NCI-H345 (cell line): ENCODE results near the gene RGR.
A peak's percentile ranks its signal among the peaks of the same experiment; 100 is the strongest.
"Not testable (repeated sequence)": the region's sequence is repeated elsewhere in the genome, so short reads cannot be mapped to it uniquely, and the experiment has no call there.

ENCODE experiments used
- DNase-seq: peaks from one replicate; lab custom pipeline; 2025; lab: John Stamatoyannopoulos, UW

Gene RGR

DNA sequence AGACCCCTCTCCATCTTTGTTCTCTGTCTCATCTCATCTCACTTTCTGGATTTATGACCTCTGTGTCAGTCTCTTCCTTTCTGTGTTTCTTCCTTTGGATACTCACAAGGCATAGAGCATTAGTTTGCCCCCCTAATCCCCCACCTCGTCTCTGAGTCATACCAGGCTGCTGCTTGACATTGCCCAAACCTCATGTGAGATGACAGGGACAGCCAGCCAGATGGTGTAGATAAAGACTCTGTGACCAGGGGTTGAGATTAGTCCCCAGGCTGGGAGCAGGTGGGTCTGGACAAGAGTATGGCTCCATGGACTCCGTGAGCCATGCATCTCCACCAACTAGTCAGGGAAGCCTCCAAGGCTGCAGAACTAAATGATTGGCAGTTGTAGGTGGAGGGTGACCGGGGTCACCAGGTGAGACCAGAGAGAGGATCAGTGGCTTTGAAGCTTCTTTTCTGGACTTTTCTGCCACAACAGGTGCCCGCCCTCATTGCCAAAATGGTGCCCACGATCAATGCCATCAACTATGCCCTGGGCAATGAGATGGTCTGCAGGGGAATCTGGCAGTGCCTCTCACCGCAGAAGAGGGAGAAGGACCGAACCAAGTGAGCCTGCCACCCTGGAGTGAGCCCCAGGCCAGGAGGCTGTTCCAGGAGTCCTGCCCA is 13.3 kb downstream of the RGR start:
- no peak for DNase-seq

- DNase-seq, result no peak
Measured at GRCh38 chr10:84261236-84261915, 16.5 kb downstream of the RGR start.

- DNase-seq, result no peak
Measured at GRCh38 chr10:84262190-84262956, 17.5 kb downstream of the RGR start.

DNA sequence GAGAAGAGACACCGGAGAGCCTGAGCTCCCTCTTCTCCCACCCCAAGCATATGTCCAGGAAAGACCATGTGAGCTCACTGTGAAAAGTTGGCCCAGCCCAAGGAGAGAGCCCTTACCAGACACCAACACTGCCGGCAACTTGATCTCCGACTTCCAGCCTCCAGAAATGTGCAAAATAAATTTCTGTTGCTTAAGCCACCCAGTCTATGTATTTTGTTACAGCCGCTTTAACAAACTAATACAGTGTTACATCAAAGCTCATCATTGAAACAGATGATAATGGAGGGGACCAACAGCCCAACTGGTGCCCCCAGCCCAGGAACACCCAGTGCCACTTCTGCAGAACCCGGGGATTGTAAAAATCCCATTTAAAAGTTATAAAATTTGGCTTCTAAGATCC is 18.9 kb downstream of the RGR start:
- DNase-seq, result no peak

GRCh38 chr10:84264611-84265141 is 19.8 kb downstream of the RGR start:
- DNase-seq, result peak; percentile 67

DNA sequence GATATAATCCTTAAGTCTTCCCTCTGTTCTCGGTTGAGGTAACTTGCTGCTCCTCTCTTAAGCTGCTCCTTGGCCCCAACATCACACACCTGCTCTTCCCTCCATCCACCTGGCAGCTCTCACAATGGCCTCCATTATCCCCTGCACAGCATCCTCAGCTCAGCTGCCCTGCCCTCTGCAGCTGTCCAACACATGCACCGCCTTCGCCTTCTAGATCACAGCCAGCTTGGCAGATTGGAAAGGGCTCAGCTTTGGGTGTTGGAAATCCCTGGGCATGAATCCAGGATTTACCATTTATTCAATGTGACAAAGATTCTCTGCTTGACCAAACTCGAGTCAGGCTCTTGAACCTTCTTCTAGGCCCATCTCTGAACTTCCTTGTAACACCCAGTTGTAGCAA is 20.6 kb downstream of the RGR start:
- DNase-seq, result peak; percentile 50

DNA sequence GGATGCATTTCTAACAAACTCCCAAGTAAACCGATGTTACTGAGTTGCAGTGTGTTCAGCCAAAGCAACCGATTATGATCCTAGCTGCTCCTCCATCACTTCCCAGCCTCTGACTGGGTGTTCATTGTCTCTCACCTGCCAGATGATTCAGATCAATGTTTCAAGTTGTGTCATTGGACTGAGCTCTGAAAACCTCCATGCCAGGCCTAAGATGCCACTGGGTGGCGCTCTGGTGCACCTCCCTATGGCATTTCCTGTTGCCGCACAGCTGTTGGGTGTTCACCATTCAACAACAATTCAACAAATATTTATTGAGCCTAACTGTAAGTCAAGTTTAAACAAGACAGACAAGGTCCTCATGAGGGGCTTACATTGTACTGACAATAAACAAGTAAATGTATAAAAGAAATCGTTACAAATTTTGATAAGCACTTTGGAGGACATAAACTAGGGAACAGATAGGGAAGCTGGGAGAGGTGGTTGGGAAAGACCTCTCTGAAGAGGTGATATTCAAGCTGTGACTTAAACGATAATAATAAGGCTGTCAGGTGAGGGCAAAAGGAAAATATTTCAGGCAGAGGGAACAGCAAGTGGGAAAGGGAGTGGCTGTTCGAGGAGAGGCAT is 22.8 kb downstream of the RGR start:
- peak; percentile 42 for DNase-seq

DNA sequence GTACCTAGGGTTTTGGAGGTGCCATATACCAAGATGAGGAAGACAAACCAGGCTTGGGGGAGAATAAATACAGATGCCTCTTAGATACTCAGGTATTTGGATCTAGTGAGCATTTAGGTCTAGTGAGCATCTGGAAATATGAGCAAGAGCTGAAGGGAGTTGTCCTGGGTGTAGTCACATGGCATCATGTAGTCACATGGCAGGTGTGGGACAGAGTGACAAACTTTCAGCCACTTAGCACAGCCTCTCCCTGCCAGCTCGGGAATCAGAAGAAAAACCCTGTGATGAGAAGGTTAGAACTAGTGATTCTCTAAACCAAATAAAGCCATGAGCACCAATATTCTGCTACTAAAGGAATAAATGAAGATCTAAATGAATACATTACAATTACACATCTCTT is 24.3 kb downstream of the RGR start:
- DNase-seq, result no peak

DNA sequence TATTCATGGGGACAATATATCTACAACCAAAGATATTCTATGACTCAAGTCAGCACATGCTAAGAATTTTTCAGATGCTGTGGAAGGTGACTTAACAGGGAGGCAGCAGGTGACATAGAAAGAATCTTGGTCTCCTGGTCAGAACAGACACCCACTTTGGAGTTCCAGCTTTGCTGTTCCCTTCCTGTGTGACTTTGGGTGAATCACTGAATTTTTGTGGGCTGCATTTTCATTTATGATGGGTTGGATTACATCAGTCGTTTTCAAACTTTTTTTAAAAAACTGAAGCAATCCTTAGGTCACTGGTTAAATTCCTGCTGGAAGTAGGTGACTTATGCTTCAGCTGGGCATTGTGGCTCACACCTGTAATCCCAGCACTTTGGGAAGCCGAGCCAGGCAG is 24.9 kb downstream of the RGR start:
- DNase-seq, result no peak

DNA sequence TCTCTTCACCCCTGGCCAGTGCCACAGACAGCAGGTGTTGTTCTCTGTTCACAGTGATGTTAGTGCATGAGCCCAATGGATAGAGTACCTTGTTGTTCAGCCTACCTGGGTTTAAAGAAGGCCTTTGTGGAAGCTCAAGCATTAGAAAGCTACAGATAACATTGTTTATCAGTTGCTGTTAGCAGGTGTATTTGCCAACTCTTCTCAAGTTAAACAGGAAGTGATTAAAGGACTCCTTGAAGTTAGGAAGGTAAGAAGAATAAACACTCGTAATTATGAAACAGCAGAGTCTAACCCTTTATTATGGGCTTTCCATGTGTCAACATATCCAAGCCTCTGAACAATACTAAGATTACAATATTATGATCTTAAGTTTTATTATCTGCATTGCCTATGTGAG is 25.9 kb downstream of the RGR start:
- DNase-seq, result peak; percentile 65

DNA sequence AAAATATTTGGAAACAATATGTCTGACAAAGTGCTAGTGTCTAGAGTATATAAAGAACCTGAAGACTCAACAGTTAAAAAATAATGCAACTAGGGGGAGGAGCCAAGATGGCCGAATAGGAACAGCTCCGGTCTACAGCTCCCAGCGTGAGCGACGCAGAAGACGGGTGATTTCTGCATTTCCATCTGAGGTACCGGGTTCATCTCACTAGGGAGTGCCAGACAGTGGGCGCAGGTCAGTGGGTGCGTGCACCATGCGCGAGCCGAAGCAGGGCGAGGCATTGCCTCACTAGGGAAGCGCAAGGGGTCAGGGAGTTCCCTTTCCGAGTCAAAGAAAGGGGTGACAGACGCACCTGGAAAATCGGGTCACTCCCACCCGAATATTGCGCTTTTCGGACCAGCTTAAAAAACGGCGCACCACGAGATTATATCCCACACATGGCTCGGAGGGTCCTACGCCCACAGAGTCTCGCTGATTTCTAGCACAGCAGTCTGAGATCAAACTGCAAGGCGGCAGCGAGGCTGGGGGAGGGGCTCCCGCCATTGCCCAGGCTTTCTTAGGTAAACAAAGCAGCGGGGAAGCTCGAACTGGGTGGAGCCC is 35.1 kb downstream of the RGR start:
- DNase-seq, result not testable (repeated sequence)

GRCh38 chr10:84286695-84287094 is 41.8 kb downstream of the RGR start:
- DNase-seq, result no peak

GRCh38 chr10:84288151-84288550 is 43.3 kb downstream of the RGR start:
- DNase-seq, result no peak

DNA sequence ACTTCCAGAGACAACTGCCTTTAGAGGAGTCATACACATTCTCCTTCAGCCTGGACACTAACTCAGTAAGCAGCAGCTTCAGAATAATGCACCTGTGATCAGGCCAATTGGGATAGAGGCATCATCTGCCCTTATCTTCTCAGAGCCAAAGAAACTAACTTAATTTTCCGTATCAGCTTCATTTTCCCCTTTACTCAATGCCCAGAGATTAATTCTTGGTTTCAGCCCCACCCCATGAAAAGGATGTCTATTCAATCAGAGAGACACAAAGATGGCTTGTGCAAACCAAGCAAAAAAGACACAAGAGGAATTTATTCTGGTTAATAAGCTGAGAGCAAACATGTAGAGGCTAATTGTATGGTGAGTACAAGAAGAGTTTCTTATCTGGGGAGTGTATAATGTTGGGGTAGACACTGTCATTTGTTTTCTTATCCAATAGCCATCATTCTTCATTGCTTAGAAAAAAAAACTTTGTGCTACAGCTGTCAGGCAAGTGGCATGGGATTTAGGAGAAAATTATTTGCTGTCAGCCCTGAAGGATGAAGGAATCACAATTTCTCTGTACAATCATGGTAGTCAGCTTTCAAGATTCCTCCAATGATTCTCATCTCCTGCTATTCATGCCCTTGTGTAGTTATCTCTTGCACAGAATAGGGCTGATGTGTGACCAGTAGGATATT is 44.8 kb downstream of the RGR start:
- no peak for DNase-seq

DNA sequence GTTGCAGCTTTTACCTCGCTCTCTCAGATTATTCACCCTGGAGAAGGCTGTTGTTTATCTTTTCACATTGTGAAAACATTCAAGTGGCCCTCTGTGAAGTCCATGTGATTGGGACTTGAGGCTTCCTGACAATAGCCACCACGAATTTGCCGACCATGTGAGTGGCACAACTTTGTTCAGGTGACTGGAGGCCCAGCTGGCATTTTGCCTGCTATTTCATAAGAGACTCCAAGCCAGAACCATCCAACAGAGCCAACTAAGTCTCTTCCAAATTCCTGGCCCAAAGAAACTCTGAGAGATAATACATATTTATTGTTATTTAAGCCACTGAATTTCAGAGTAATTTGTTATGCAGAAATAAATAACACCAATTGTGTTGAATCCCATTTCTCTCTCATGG is 45.4 kb downstream of the RGR start:
- peak; percentile 78 for DNase-seq

- DNase-seq, result no peak
Measured at GRCh38 chr10:84291384-84291783, 46.5 kb downstream of the RGR start.

DNA sequence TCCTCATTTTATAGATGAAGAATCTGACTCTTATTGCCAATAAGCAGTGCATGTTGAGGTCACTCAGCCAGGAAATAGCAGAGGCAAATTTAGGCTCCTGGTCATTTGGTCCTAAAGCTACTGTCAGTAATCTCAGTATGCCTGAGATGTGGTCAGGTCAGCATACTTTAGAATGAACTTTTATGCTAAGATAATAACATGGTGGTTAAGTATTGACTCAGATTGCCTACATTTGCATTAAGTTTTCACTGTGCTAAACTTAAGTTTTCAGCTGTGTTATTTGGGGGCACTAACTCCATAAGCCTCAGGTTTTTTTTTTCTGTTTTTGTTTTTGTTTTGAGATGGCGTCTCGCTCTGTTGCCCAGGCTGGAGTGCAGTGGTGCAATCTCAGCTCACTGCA is 47.6 kb downstream of the RGR start:
- DNase-seq, result no peak

DNA sequence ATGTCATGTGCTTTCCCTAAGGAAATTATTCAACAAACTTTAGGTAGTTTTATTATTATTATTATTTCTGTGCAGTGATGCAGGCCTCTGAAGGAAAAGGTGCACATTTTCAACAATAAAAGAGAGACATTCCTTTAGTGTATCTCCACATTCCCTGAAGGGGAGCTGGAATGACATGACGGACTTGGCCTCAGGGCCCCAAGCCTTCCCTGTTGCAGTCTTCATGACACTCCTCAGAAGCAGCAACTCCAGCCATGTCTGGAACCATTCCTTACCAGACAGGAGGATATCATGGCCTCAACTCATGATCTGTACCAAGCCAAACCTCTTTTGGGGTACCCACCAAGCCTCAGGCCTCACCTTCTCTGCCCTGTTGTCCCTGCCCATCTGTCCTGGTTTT is 48.3 kb downstream of the RGR start:
- DNase-seq, result no peak

- peak; percentile 41 for DNase-seq
Measured at GRCh38 chr10:84293574-84294016, 48.7 kb downstream of the RGR start.

DNA sequence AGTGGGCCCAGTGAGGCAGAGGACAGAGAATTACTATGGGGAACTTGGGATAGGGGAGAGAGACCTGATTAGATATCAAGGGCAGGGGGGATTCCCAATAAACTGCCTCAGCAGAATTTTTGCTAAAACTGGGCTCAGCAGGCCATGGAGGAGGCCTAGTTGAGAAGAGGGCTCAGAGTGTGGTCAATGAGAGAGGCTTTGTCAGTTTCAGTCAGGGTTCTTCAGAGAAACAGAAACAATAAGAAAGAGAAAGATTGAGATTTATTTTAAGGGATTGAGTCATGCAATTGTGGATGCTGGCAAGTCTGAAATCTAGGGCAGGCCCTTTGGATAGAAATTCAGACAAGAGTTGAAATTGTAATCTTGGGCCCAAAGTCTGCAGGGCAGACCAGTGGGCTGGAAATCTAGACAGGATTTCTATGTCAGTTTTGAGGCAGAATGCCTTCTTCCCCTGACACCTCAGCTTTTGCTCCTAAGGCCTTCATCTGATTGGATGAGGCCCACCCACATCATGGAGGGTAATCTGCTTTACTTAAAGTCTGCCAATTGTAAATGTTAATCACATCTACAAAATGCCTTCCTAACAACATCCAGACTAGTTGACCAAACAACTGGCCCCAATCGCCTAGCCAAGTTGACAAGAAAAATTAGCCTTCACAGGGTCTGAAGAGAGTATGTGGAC is 50.1 kb downstream of the RGR start:
- no peak for DNase-seq
